SK-N-SH (cell line): ENCODE measurements around the gene GAMT.

Experiments used
- CHD2 ChIP-seq: fragments of 150-350 bp; IDR thresholded peaks from 2 replicates; pipeline ENCODE4 v1.6.1; 2018; ENCODE audit warnings: low read length; ENCODE audit not compliant: partially characterized antibody
- CTCF ChIP-seq: fragments of 200-600 bp; sonication (generic); IDR thresholded peaks from 2 replicates; pipeline ENCODE4 v1.6.1; 2017; ENCODE audit warnings: antibody characterized with exemption, mild to moderate bottlenecking, moderate library complexity
- EP300 ChIP-seq, 2 experiments: IDR thresholded peaks; 2 replicates each; pipeline versions ENCODE4 v1.4.0 to v1.6.1; 2012; ENCODE audit warnings: borderline replicate concordance in 1 of 2, low read depth in 1 of 2, low read length in 1 of 2
- GABPA ChIP-seq: IDR thresholded peaks from 2 replicates; pipeline ENCODE4 v1.4.0; 2012; ENCODE audit warnings: low read depth, mild to moderate bottlenecking
- IRF3 ChIP-seq: fragments of 150-350 bp; IDR thresholded peaks from 2 replicates; pipeline ENCODE4 v1.6.1; 2016; ENCODE audit warnings: mild to moderate bottlenecking, low read depth, low read length
- MAX ChIP-seq: IDR thresholded peaks from 2 replicates; pipeline ENCODE4 v1.4.0; 2012; ENCODE audit warnings: low read depth
- RCOR1 ChIP-seq: fragments of 150-350 bp; IDR thresholded peaks from 2 replicates; pipeline ENCODE4 v1.6.1; 2017; ENCODE audit warnings: antibody characterized with exemption, low read length
- SIN3A ChIP-seq: IDR thresholded peaks from 2 replicates; pipeline ENCODE4 v1.6.1; 2012; ENCODE audit warnings: low read depth, mild to moderate bottlenecking, low read length, moderate library complexity, borderline replicate concordance
- TAF1 ChIP-seq: IDR thresholded peaks from 2 replicates; pipeline ENCODE4 v1.6.1; 2012; ENCODE audit warnings: low read depth, mild to moderate bottlenecking, low read length, moderate library complexity, borderline replicate concordance

- TF ChIP-seq MAX, result no peak
- TF ChIP-seq IRF3, result no peak
- TF ChIP-seq CTCF, result no peak
- no peak for TF ChIP-seq TAF1
- no peak for TF ChIP-seq RCOR1
- no peak for TF ChIP-seq GABPA
- no peak for TF ChIP-seq CHD2
- TF ChIP-seq EP300 (IDR thresholded peaks at IDR 0.05; ENCODE audit: borderline replicate concordance in 1 of 2, low read depth in 1 of 2, low read length in 1 of 2), result no peak
- no peak for TF ChIP-seq SIN3A
These were observed 24.9 kb downstream of the GAMT start for GRCh38 chr19:1376415-1376805.
